GM23338 (cell line): Measurements from ENCODE around the gene PEPD. TPM values are rescaled to one million over a fixed set of nuclear protein-coding genes. Genes with fewer than 3 reads are reported as not detected.

Experiments
- ATAC-seq: fragments of 200-7000 bp; cut with Tn5 transposase; 3 replicates; pipeline ENCODE4 v1.9.1; 2020
- DNase-seq: peaks from one replicate; pipeline ENCODE4 v3.0.0-alpha.2; 2015; ENCODE audit warnings: low spot score
- H2AFZ ChIP-seq: fragments of 200-600 bp; sonication (generic); 2 replicates; pipeline ENCODE4 v1.8.0; 2016; ENCODE audit warnings: antibody characterized with exemption, mild to moderate bottlenecking, moderate library complexity
- H3F3A ChIP-seq: fragments of 200-600 bp; sonication (generic); replicated peaks from 2 replicates; pipeline ENCODE4 v1.8.0; 2017; ENCODE audit warnings: antibody characterized with exemption, mixed run types, low read depth
- H3K27ac ChIP-seq: fragments of 200-600 bp; sonication (generic); 2 replicates; pipeline ENCODE4 v1.6.1; 2016; ENCODE audit warnings: low read depth
- H3K27me3 ChIP-seq: fragments of 200-600 bp; sonication (generic); 2 replicates; pipeline ENCODE4 v1.8.0; 2016; ENCODE audit warnings: mild to moderate bottlenecking, mixed run types, moderate library complexity; ENCODE audit not compliant: insufficient read depth
- H3K36me3 ChIP-seq: fragments of 200-600 bp; sonication (generic); 2 replicates; pipeline ENCODE4 v1.8.0; 2016; ENCODE audit warnings: mild to moderate bottlenecking; ENCODE audit not compliant: insufficient read depth
- H3K4me1 ChIP-seq: fragments of 200-600 bp; sonication (generic); 2 replicates; pipeline ENCODE4 v1.8.0; 2016; ENCODE audit warnings: mild to moderate bottlenecking, moderate library complexity; ENCODE audit not compliant: insufficient read depth
- H3K4me2 ChIP-seq: fragments of 200-600 bp; sonication (generic); 2 replicates; pipeline ENCODE4 v1.7.1; 2017; ENCODE audit warnings: mixed run types
- H3K4me3 ChIP-seq: fragments of 200-600 bp; sonication (generic); 2 replicates; pipeline ENCODE4 v1.6.1; 2016; ENCODE audit warnings: mixed run types
- H3K79me2 ChIP-seq: fragments of 200-600 bp; sonication (generic); replicated peaks from 2 replicates; pipeline ENCODE4 v1.8.0; 2017; ENCODE audit warnings: mild to moderate bottlenecking; ENCODE audit not compliant: insufficient read depth
- H3K9me2 ChIP-seq: fragments of 200-600 bp; sonication (generic); 2 replicates; pipeline ENCODE4 v1.8.0; 2017; ENCODE audit not compliant: insufficient read depth
- H4K20me1 ChIP-seq: fragments of 200-600 bp; sonication (generic); replicated peaks from 2 replicates; pipeline ENCODE4 v1.8.0; 2017; ENCODE audit warnings: mild to moderate bottlenecking; ENCODE audit not compliant: insufficient read depth
- H3K27ac Mint-ChIP-seq: 2 replicates; pipeline ENCODE4 v1.8.0; 2020; ENCODE audit warnings: inconsistent platforms, mild to moderate bottlenecking, moderate library complexity, mixed read lengths
- H3K27me3 Mint-ChIP-seq: 3 replicates; pipeline ENCODE4 v1.8.0; 2022; ENCODE audit warnings: low read depth, mild to moderate bottlenecking, moderate library complexity, mixed read lengths, inconsistent platforms; ENCODE audit not compliant: insufficient read depth, poor library complexity
- H3K36me3 Mint-ChIP-seq: 3 replicates; pipeline ENCODE4 v1.8.0; 2021; ENCODE audit warnings: low read depth, mild to moderate bottlenecking, inconsistent platforms, moderate library complexity, mixed read lengths
- H3K4me1 Mint-ChIP-seq: 3 replicates; pipeline ENCODE4 v1.8.0; 2020; ENCODE audit warnings: mild to moderate bottlenecking, inconsistent platforms, mixed read lengths
- H3K4me3 Mint-ChIP-seq: 3 replicates; pipeline ENCODE4 v1.8.0; 2021; ENCODE audit warnings: moderate library complexity, mild to moderate bottlenecking, inconsistent platforms, mixed read lengths
- H3K9me3 Mint-ChIP-seq: 3 replicates; pipeline ENCODE4 v1.8.0; 2020; ENCODE audit warnings: moderate library complexity, mild to moderate bottlenecking, inconsistent platforms, mixed read lengths
- CREB1 ChIP-seq: fragments of 250-450 bp; sonication (Bioruptor Pico); IDR thresholded peaks from 2 replicates; pipeline ENCODE4 v1.5.0; 2020; ENCODE audit warnings: low read depth, mild to moderate bottlenecking, moderate library complexity
- CTCF ChIP-seq, 2 experiments: fragments of 200-600 bp in 1 of 2; sonication (generic) in 1 of 2; conservative IDR thresholded peaks; 2 replicates each; pipeline versions ENCODE4 v1.5.1 to v1.6.1; 2016 to 2017; ENCODE audit warnings: antibody characterized with exemption in 2 of 2, low read depth in 2 of 2, mild to moderate bottlenecking in 2 of 2, moderate library complexity in 1 of 2
- ETS1 ChIP-seq: IDR thresholded peaks from 2 replicates; pipeline ENCODE4 v1.6.1; 2016; ENCODE audit warnings: antibody characterized with exemption
- EZH2 ChIP-seq: fragments of 200-600 bp; sonication (generic); IDR thresholded peaks from one replicate; pipeline ENCODE4 v1.8.0; 2017; ENCODE audit warnings: antibody characterized with exemption, mild to moderate bottlenecking, low read depth; ENCODE audit not compliant: unreplicated experiment
- EZH2phosphoT487 ChIP-seq: fragments of 200-600 bp; sonication (generic); IDR thresholded peaks from one replicate; pipeline ENCODE4 v1.8.1; 2018; ENCODE audit warnings: antibody characterized with exemption; ENCODE audit not compliant: unreplicated experiment
- JUNB ChIP-seq: IDR thresholded peaks from one replicate; pipeline ENCODE4 v1.6.1; 2016; ENCODE audit warnings: antibody characterized with exemption; ENCODE audit not compliant: unreplicated experiment
- NANOG ChIP-seq: IDR thresholded peaks from 2 replicates; pipeline ENCODE4 v1.6.1; 2016; ENCODE audit warnings: antibody characterized with exemption, borderline replicate concordance
- POLR2AphosphoS5 ChIP-seq: IDR thresholded peaks from 2 replicates; pipeline ENCODE4 v1.6.1; 2016; ENCODE audit warnings: antibody characterized with exemption, low read depth
- REST ChIP-seq: IDR thresholded peaks from one replicate; pipeline ENCODE4 v1.6.1; 2018; ENCODE audit warnings: antibody characterized with exemption; ENCODE audit not compliant: unreplicated experiment
- STAT1 ChIP-seq: IDR thresholded peaks from one replicate; pipeline ENCODE4 v1.6.1; 2016; ENCODE audit warnings: antibody characterized with exemption; ENCODE audit not compliant: unreplicated experiment
- ZNF114 ChIP-seq: fragments of 250-450 bp; sonication (Bioruptor Pico); IDR thresholded peaks from 2 replicates; pipeline ENCODE4 v1.5.0; 2020; ENCODE audit warnings: mild to moderate bottlenecking, moderate library complexity
- ZNF331 ChIP-seq: fragments of 250-450 bp; sonication (Bioruptor Pico); IDR thresholded peaks from 2 replicates; pipeline ENCODE4 v1.5.0; 2020; ENCODE audit warnings: low read depth, mild to moderate bottlenecking, moderate library complexity
- ZNF462 ChIP-seq: fragments of 250-450 bp; sonication (Bioruptor Pico); IDR thresholded peaks from 2 replicates; pipeline ENCODE4 v1.5.0; 2020; ENCODE audit warnings: mild to moderate bottlenecking, moderate library complexity
- polyA plus RNA-seq: library from polyadenylated mRNA; unstranded; fragments of >200 nt; fragmentation: Nextera tagmentation; extraction: Ambion mirVana; gene quantifications from 2 replicates; pipeline ENCODE4 v1.2.1, GENCODE V29; 2016
- total RNA-seq: library from RNA; depleted of rRNA; stranded (reverse); fragments of >200 nt; shearing (Covaris generic); gene quantifications from 2 replicates; pipeline ENCODE4 v1.2.3, GENCODE V29; 2014

The PEPD gene
- total and polyA plus RNA-seq, 2 experiments from 2014 or later: 81.7 to 89.2 TPM

DNA sequence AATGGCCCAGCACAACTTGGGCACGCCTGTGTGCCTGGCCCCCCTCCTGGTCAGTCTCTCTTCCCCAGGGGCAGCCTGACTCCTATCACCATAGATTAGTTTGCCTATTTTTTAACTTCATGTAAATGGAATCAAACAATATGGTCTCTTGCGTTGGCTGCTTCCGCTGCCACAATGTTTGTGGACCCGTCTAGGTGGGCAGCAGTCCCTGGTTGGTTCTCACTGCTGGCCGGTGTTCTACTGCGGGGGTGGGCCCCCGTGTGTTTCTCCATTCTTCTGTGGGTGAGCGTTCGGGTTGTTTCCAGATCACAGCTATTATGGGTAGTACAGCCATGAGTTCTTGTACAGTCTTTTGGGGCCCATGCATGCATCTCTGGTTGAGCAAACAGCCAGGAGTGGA, 100.8 kb downstream of the PEPD start:
- Histone ChIP-seq H3K4me3 (no peak overlapping the region), H3K27me3 (no peaks in the 10 kb centered on the region), H3K36me3 (no peaks in the 10 kb centered on the region), H3K9me2 (0 out of 2 replicates have a peak, but pooled peaks cover 8% of the 10 kb centered on the region), H3K79me2 (no peaks in the 10 kb centered on the region), H3K27ac (no peak overlapping the region), H4K20me1 (no peaks in the 10 kb centered on the region; the same call in 1 of the 2 replicates), H3K4me2 (no peak overlapping the region), H3K4me1 (no peaks in the 10 kb centered on the region; the same call in 1 of the 2 replicates), H2AFZ (no peak overlapping the region), H3F3A (no peaks in the 10 kb centered on the region)
- Mint-ChIP-seq H3K9me3 (no peaks in the 10 kb centered on the region), H3K27me3 (peaks cover 4% of the 10 kb centered on the region), H3K27ac (peak overlapping the region; percentile 46; the same call in 1 of the 2 replicates), H3K4me1 (peaks cover 16% of the 10 kb centered on the region), H3K4me3 (no peak overlapping the region), H3K36me3 (0 out of 3 replicates have a peak, but pooled peaks cover 4% of the 10 kb centered on the region)
- TF ChIP-seq ZNF114 (CRISPR knock-in tag) (no peak), EZH2phosphoT487 (no peak), CREB1 (no peak), REST (no peak), POLR2AphosphoS5 (no peak), JUNB (no peak), STAT1 (no peak), ZNF462 (CRISPR knock-in tag) (no peak), NANOG (no peak), CTCF (conservative IDR thresholded peaks at IDR 0.05; ENCODE audit: low read depth in 2 of 2) (no peak), ZNF331 (CRISPR knock-in tag) (no peak), ETS1 (no peak), EZH2 (no peak)
- DNase-seq (no peak), ATAC-seq (no peak)
